H1 (cell line): ENCODE measurements around the gene DIP2C. TPM values are rescaled to one million over a fixed set of nuclear protein-coding genes. Genes with fewer than 3 reads are reported as not detected.

ENCODE experiments used
- BRCA1 ChIP-seq: IDR thresholded peaks from 2 replicates; pipeline ENCODE4 v1.6.1; 2012; ENCODE audit warnings: low read depth, low read length, improper control_type of control experiment
- CHD2 ChIP-seq: IDR thresholded peaks from 2 replicates; pipeline ENCODE4 v1.6.1; 2012; ENCODE audit warnings: low read length, improper control_type of control experiment
- CHD7 ChIP-seq: fragments of 300-600 bp; sonication (generic); IDR thresholded peaks from 2 replicates; pipeline ENCODE4 v1.7.1; 2012; ENCODE audit warnings: low read length, moderate library complexity, mild to moderate bottlenecking, inconsistent platforms; ENCODE audit not compliant: insufficient replicate concordance
- HDAC2 ChIP-seq, 2 experiments: fragments of 300-600 bp in 1 of 2; sonication (generic) in 1 of 2; IDR thresholded peaks; 2 replicates each; pipeline ENCODE4 v1.6.1; 2011 to 2012; ENCODE audit warnings: low read depth in 2 of 2, low read length in 2 of 2, mild to moderate bottlenecking in 2 of 2, moderate library complexity in 2 of 2, borderline replicate concordance in 1 of 2, inconsistent platforms in 1 of 2
- HDAC6 ChIP-seq: IDR thresholded peaks from one replicate; pipeline ENCODE4 v1.7.1; 2012; ENCODE audit warnings: low read depth, mild to moderate bottlenecking, inconsistent platforms, low read length, moderate library complexity
- JUND ChIP-seq: IDR thresholded peaks from 2 replicates; pipeline ENCODE4 v1.6.1; 2011; ENCODE audit warnings: mild to moderate bottlenecking, improper control_type of control experiment, low read length
- MAFK ChIP-seq: IDR thresholded peaks from 2 replicates; pipeline ENCODE4 v1.6.1; 2012; ENCODE audit warnings: low read depth, mild to moderate bottlenecking, improper control_type of control experiment, low read length
- POU5F1 ChIP-seq: IDR thresholded peaks from 2 replicates; pipeline ENCODE4 v1.6.1; 2011; ENCODE audit warnings: low read depth, mild to moderate bottlenecking, low read length, moderate library complexity
- RFX5 ChIP-seq: IDR thresholded peaks from 2 replicates; pipeline ENCODE4 v1.6.1; 2011; ENCODE audit warnings: low read depth, low read length, improper control_type of control experiment, borderline replicate concordance
- SIN3A ChIP-seq, 2 experiments: IDR thresholded peaks in 1 of 2; conservative IDR thresholded peaks in 1 of 2; 2 replicates each; pipeline ENCODE4 v1.6.1; 2011 to 2012; ENCODE audit warnings: low read length in 2 of 2, improper control_type of control experiment in 1 of 2, low read depth in 1 of 2, mild to moderate bottlenecking in 1 of 2
- TEAD4 ChIP-seq: IDR thresholded peaks from 2 replicates; pipeline ENCODE4 v1.6.1; 2012; ENCODE audit warnings: low read depth, low read length, inconsistent platforms, mixed read lengths
- ZNF274 ChIP-seq: IDR thresholded peaks from 2 replicates; pipeline ENCODE4 v1.7.0; 2012; ENCODE audit warnings: low read length, borderline replicate concordance; ENCODE audit errors: extremely low read depth
- polyA plus RNA-seq, 7 experiments: library from polyadenylated mRNA; depleted of rRNA in 3 of 7; stranded (reverse) in 5 of 7; unstranded in 2 of 7; fragments of >200 nt in 5 of 7; fragments of 200-250 nt in 2 of 7; gene quantifications; 1 replicate in 5 of 7; 2 replicates in 1 of 7; 4 replicates in 1 of 7; pipeline versions ENCODE4 v1.2.1 to v1.2.3, GENCODE V29; 2011 to 2013; ENCODE audit warnings: missing spikeins in 2 of 7, mixed read lengths in 2 of 7
- total RNA-seq: library from RNA; stranded (reverse); fragmentation: NEBNext Ultra II Directional; extraction: Animal tissue kit (Norgen Biotek cat#: 25700); gene quantifications from 2 replicates; pipeline ENCODE4 v1.2.1, GENCODE V29; 2021

The DIP2C gene
- total and polyA plus RNA-seq, 2 of the 8 experiments (the other 6 are each of a cell fraction or from before 2014, with no cell fraction given), result 3.8 to 9.3 TPM

GRCh38 chr10:299969-300368, 389.5 kb downstream of the DIP2C start (continued):
- no peak for TF ChIP-seq CHD7
- no peak for TF ChIP-seq ZNF274
- no peak for TF ChIP-seq TEAD4
- TF ChIP-seq CHD2, result no peak
- TF ChIP-seq JUND, result no peak
- no peak for TF ChIP-seq POU5F1
- no peak for TF ChIP-seq SIN3A (conservative IDR thresholded peaks at IDR 0.05 in 1 of 2, IDR thresholded peaks at IDR 0.05 in 1 of 2; ENCODE audit: low read depth in 1 of 2, low read length in 2 of 2)
- TF ChIP-seq HDAC6, result no peak
- TF ChIP-seq RFX5, result no peak
- no peak for TF ChIP-seq MAFK
- TF ChIP-seq HDAC2 (IDR thresholded peaks at IDR 0.05; ENCODE audit: borderline replicate concordance in 1 of 2, low read depth in 2 of 2, low read length in 2 of 2), result no peak
- no peak for TF ChIP-seq BRCA1
